Activated T-helper 2 cell treated with anti-CD3 and anti-CD28 coated beads, Interferon-gamma antibody, Interleukin-2, Interleukin-4, amounts not matched to agents 10 μg/mL and 5 μg/mL and 100 μg/mL, durations not matched to agents 14 hours and 24 hours and 36 hours (primary cell): ENCODE data around the gene GBP5. TPM values are rescaled to one million over a fixed set of nuclear protein-coding genes. Genes with fewer than 3 reads are reported as not detected.
A peak's percentile ranks its signal among the peaks of the same experiment; 100 is the strongest.
"Not testable (repeated sequence)": the region's sequence is repeated elsewhere in the genome, so short reads cannot be mapped to it uniquely, and the experiment has no call there.

ENCODE experiments used
- DNase-seq: peaks from one replicate; pipeline ENCODE4 v3.0.0; 2021; ENCODE audit warnings: low spot score
- H3K27ac Mint-ChIP-seq: one replicate; pipeline ENCODE4 v1.8.0; 2021; ENCODE audit warnings: mixed read lengths
- H3K27me3 Mint-ChIP-seq: one replicate; pipeline ENCODE4 v1.8.0; 2021; ENCODE audit warnings: low read depth, mixed read lengths
- H3K36me3 Mint-ChIP-seq: one replicate; pipeline ENCODE4 v1.8.0; 2021; ENCODE audit warnings: low read depth, mixed read lengths
- H3K4me1 Mint-ChIP-seq: one replicate; pipeline ENCODE4 v1.8.0; 2021; ENCODE audit warnings: low read depth, mixed read lengths
- H3K4me3 Mint-ChIP-seq: one replicate; pipeline ENCODE4 v1.8.0; 2021; ENCODE audit warnings: low read depth, mild to moderate bottlenecking, moderate library complexity, mixed read lengths
- H3K9me3 Mint-ChIP-seq: one replicate; pipeline ENCODE4 v1.8.0; 2021; ENCODE audit warnings: mixed read lengths
- intact Hi-C: fragments of 100-400 bp; cut with micrococcal nuclease; formaldehyde crosslinking; loops from one replicate; pipeline ENCODE4 v1.15.1; 2023
- total RNA-seq: library from RNA; stranded (reverse); gene quantifications from 2 replicates; pipeline ENCODE4 v1.2.3, GENCODE V29; 2022

Gene GBP5
- total RNA-seq, 1 donor from 2014 or later, result 34.3 TPM

- H3K27ac Mint-ChIP-seq, result no peak overlapping the region
- peaks cover 11% of the 10 kb centered on the region for H3K36me3 Mint-ChIP-seq
- DNase-seq, result no peak
- H3K27me3 Mint-ChIP-seq, result peaks cover 1% of the 10 kb centered on the region
- H3K4me1 Mint-ChIP-seq, result peaks cover 59% of the 10 kb centered on the region
- H3K4me3 Mint-ChIP-seq, result no peak overlapping the region
- H3K9me3 Mint-ChIP-seq, result peaks cover 8% of the 10 kb centered on the region
- intact Hi-C loops, result loop anchor here (2.0 to 5.0 kb wide), 2 partner anchors 154 to 172 kb away; partner anchors contain the start of gene GBP2
Observed at GRCh38 chr1:89298461-89298860, 25.8 kb upstream of the GBP5 start.

- Mint-ChIP-seq H3K4me1 (peaks cover 53% of the 10 kb centered on the region), H3K9me3 (peaks cover 29% of the 10 kb centered on the region), H3K4me3 (no peak overlapping the region), H3K27me3 (peaks cover 1% of the 10 kb centered on the region), H3K27ac (no peak overlapping the region), H3K36me3 (peaks cover 32% of the 10 kb centered on the region)
- intact Hi-C loops, result loop anchor here (1.0 to 5.0 kb wide), 2 partner anchors 8 to 157 kb away; no protein-coding TSS in a partner anchor
- DNase-seq, result no peak
Observed at GRCh38 chr1:89295187-89295586, 22.5 kb upstream of the GBP5 start.

GRCh38 chr1:89291276-89291675 lies 18.6 kb upstream of the GBP5 start:
- Mint-ChIP-seq H3K27ac (no peak overlapping the region), H3K36me3 (peaks cover 57% of the 10 kb centered on the region), H3K4me1 (peaks cover 56% of the 10 kb centered on the region), H3K4me3 (no peak overlapping the region), H3K9me3 (peaks cover 34% of the 10 kb centered on the region), H3K27me3 (no peaks in the 10 kb centered on the region)
- no peak for DNase-seq
- intact Hi-C loops, result no loop called here

GRCh38 chr1:89288051-89288340 lies 15.3 kb upstream of the GBP5 start:
- peak overlapping the region; percentile 44 for H3K4me3 Mint-ChIP-seq
- no peaks in the 10 kb centered on the region for H3K27me3 Mint-ChIP-seq
- intact Hi-C loops, result loop anchor here (5.0 kb wide), 1 partner anchor 69 kb away; no protein-coding TSS in a partner anchor

GRCh38 chr1:89287181-89288050 lies 14.8 kb upstream of the GBP5 start:
- peak overlapping the region; percentile 65 for H3K27ac Mint-ChIP-seq
- H3K4me1 Mint-ChIP-seq, result peaks cover 57% of the 10 kb centered on the region
- no peak for DNase-seq
- peaks cover 29% of the 10 kb centered on the region for H3K9me3 Mint-ChIP-seq
- H3K27me3 Mint-ChIP-seq, result no peaks in the 10 kb centered on the region
- H3K36me3 Mint-ChIP-seq, result peaks cover 57% of the 10 kb centered on the region
- H3K4me3 Mint-ChIP-seq, result peak overlapping the region; percentile 58
- intact Hi-C loops, result loop anchor here (1.0 to 5.0 kb wide), 4 partner anchors 8 to 70 kb away; no protein-coding TSS in a partner anchor

More at GRCh38 chr1:89288051-89288340, 15.3 kb upstream of the GBP5 start:
- H3K27ac Mint-ChIP-seq, result peak overlapping the region; percentile 65
- H3K4me1 Mint-ChIP-seq, result peaks cover 57% of the 10 kb centered on the region
- peaks cover 63% of the 10 kb centered on the region for H3K36me3 Mint-ChIP-seq
- DNase-seq, result no peak
- H3K9me3 Mint-ChIP-seq, result peaks cover 35% of the 10 kb centered on the region

- Mint-ChIP-seq H3K4me1 (peaks cover 64% of the 10 kb centered on the region), H3K27ac (peak overlapping the region; percentile 65), H3K27me3 (no peaks in the 10 kb centered on the region), H3K36me3 (peaks cover 50% of the 10 kb centered on the region), H3K9me3 (peaks cover 30% of the 10 kb centered on the region), H3K4me3 (peak overlapping the region; percentile 7)
- no peak for DNase-seq
- intact Hi-C loops, result loop anchor here (1.0 to 5.0 kb wide), 5 partner anchors 9 to 71 kb away; no protein-coding TSS in a partner anchor
Observed at GRCh38 chr1:89286549-89287180, 14.0 kb upstream of the GBP5 start.

- H3K27me3 Mint-ChIP-seq, result no peaks in the 10 kb centered on the region
- DNase-seq, result no peak
- peaks cover 43% of the 10 kb centered on the region for H3K36me3 Mint-ChIP-seq
- intact Hi-C loops, result loop anchor here (1.0 to 5.0 kb wide), 3 partner anchors 12 to 71 kb away; no protein-coding TSS in a partner anchor
- no peak overlapping the region for H3K27ac Mint-ChIP-seq
- peaks cover 70% of the 10 kb centered on the region for H3K4me1 Mint-ChIP-seq
- H3K9me3 Mint-ChIP-seq, result peaks cover 26% of the 10 kb centered on the region
- H3K4me3 Mint-ChIP-seq, result no peak overlapping the region
Observed at GRCh38 chr1:89285745-89286380, 13.2 kb upstream of the GBP5 start.

GRCh38 chr1:89284078-89284763 lies 11.6 kb upstream of the GBP5 start:
- H3K4me1 Mint-ChIP-seq, result peaks cover 74% of the 10 kb centered on the region
- H3K9me3 Mint-ChIP-seq, result peaks cover 25% of the 10 kb centered on the region
- H3K27ac Mint-ChIP-seq, H3K27me3 Mint-ChIP-seq, intact Hi-C loops, DNase-seq, H3K4me3 Mint-ChIP-seq: not testable (repeated sequence)
- H3K36me3 Mint-ChIP-seq, result peaks cover 35% of the 10 kb centered on the region

GRCh38 chr1:89280766-89281165 lies 8.1 kb upstream of the GBP5 start:
- Mint-ChIP-seq H3K36me3 (peaks cover 17% of the 10 kb centered on the region), H3K27me3 (no peaks in the 10 kb centered on the region), H3K4me1 (peaks cover 68% of the 10 kb centered on the region), H3K9me3 (peaks cover 20% of the 10 kb centered on the region), H3K4me3 (no peak overlapping the region), H3K27ac (no peak overlapping the region)
- intact Hi-C loops, result no loop called here
- no peak for DNase-seq

GRCh38 chr1:89279011-89279466 lies 6.4 kb upstream of the GBP5 start:
- intact Hi-C loops, result loop anchor here (10.0 kb wide), 2 partner anchors 326 to 446 kb away; no protein-coding TSS in a partner anchor
- no peak for DNase-seq
- Mint-ChIP-seq H3K4me3 (no peak overlapping the region), H3K4me1 (peaks cover 75% of the 10 kb centered on the region), H3K36me3 (peaks cover 6% of the 10 kb centered on the region), H3K27me3 (no peaks in the 10 kb centered on the region), H3K27ac (peak overlapping the region; percentile 78), H3K9me3 (peaks cover 11% of the 10 kb centered on the region)

GRCh38 chr1:89277725-89278124 lies 5.1 kb upstream of the GBP5 start:
- peaks cover 74% of the 10 kb centered on the region for H3K4me1 Mint-ChIP-seq
- H3K27me3 Mint-ChIP-seq, result no peaks in the 10 kb centered on the region
- H3K9me3 Mint-ChIP-seq, result peaks cover 6% of the 10 kb centered on the region
- DNase-seq, result no peak
- peaks cover 3% of the 10 kb centered on the region for H3K36me3 Mint-ChIP-seq
- no peak overlapping the region for H3K4me3 Mint-ChIP-seq
- intact Hi-C loops, result loop anchor here (10.0 kb wide), 2 partner anchors 327 to 447 kb away; no protein-coding TSS in a partner anchor
- H3K27ac Mint-ChIP-seq, result no peak overlapping the region

- Mint-ChIP-seq H3K4me3 (no peak overlapping the region), H3K27ac (no peak overlapping the region), H3K27me3 (no peaks in the 10 kb centered on the region), H3K4me1 (peaks cover 74% of the 10 kb centered on the region), H3K9me3 (no peaks in the 10 kb centered on the region), H3K36me3 (peaks cover 6% of the 10 kb centered on the region)
- intact Hi-C loops, result loop anchor here (10.0 kb wide), 2 partner anchors 328 to 448 kb away; no protein-coding TSS in a partner anchor
- DNase-seq, result no peak
Observed at GRCh38 chr1:89276690-89277089, 4.0 kb upstream of the GBP5 start.
